HepG2 (cell line): ENCODE results near the gene MAPK12. TPM values are rescaled to one million over a fixed set of nuclear protein-coding genes. Genes with fewer than 3 reads are reported as not detected.

Source experiments
- ARNTL ChIP-seq: sonication (generic); formaldehyde crosslinking; IDR thresholded peaks from 2 replicates; pipeline ENCODE4 v1.4.0; 2020; ENCODE audit warnings: mild to moderate bottlenecking, missing genetic modification reagents
- ATF1 ChIP-seq: IDR thresholded peaks from 2 replicates; pipeline ENCODE4 v1.6.1; 2016; ENCODE audit warnings: mild to moderate bottlenecking, control low read depth
- CBX1 ChIP-seq: IDR thresholded peaks from one replicate; pipeline ENCODE4 v1.6.1; 2016; ENCODE audit warnings: antibody characterized with exemption, low read depth
- PHF21A ChIP-seq: sonication (generic); formaldehyde crosslinking; IDR thresholded peaks from 2 replicates; pipeline ENCODE4 v1.5.0; 2020; ENCODE audit warnings: mild to moderate bottlenecking, missing genetic modification reagents
- RBAK ChIP-seq: sonication (generic); formaldehyde crosslinking; IDR thresholded peaks from 2 replicates; pipeline ENCODE4 v1.5.1; 2020; ENCODE audit warnings: mild to moderate bottlenecking, missing genetic modification reagents
- SALL1 ChIP-seq: sonication (generic); formaldehyde crosslinking; IDR thresholded peaks from 2 replicates; pipeline ENCODE4 v1.8.0; 2022; ENCODE audit warnings: mild to moderate bottlenecking, missing genetic modification reagents
- SNAPC2 ChIP-seq: sonication (generic); formaldehyde crosslinking; IDR thresholded peaks from 2 replicates; pipeline ENCODE4 v1.8.1; 2022; ENCODE audit warnings: mild to moderate bottlenecking, missing genetic modification reagents
- ZBTB7A ChIP-seq: sonication (generic); formaldehyde crosslinking; IDR thresholded peaks from 2 replicates; pipeline ENCODE4 v1.8.0; 2022; ENCODE audit warnings: mild to moderate bottlenecking, missing genetic modification reagents
- ZMYM2 ChIP-seq: sonication (generic); formaldehyde crosslinking; IDR thresholded peaks from 2 replicates; pipeline ENCODE4 v1.8.0; 2022; ENCODE audit warnings: mild to moderate bottlenecking, missing genetic modification reagents
- ZNF33A ChIP-seq: sonication (generic); formaldehyde crosslinking; IDR thresholded peaks from 2 replicates; pipeline ENCODE4 v1.5.1; 2020; ENCODE audit warnings: missing genetic modification reagents, mild to moderate bottlenecking, moderate library complexity, borderline replicate concordance
- ZNF501 ChIP-seq: sonication (generic); formaldehyde crosslinking; IDR thresholded peaks from 2 replicates; pipeline ENCODE4 v1.5.1; 2020; ENCODE audit warnings: mild to moderate bottlenecking, moderate library complexity, missing genetic modification reagents
- ZNF567 ChIP-seq: sonication (generic); formaldehyde crosslinking; IDR thresholded peaks from 2 replicates; pipeline ENCODE4 v1.8.1; 2023; ENCODE audit warnings: mild to moderate bottlenecking, missing genetic modification reagents, borderline replicate concordance
- ZNF772 ChIP-seq: sonication (generic); formaldehyde crosslinking; IDR thresholded peaks from 2 replicates; pipeline ENCODE4 v1.5.0; 2020; ENCODE audit warnings: mild to moderate bottlenecking, missing genetic modification reagents
- ZNF780A ChIP-seq: sonication (generic); formaldehyde crosslinking; IDR thresholded peaks from 2 replicates; pipeline ENCODE4 v1.8.0; 2022; ENCODE audit warnings: mild to moderate bottlenecking, missing genetic modification reagents, moderate library complexity
- ZSCAN31 ChIP-seq: sonication (generic); formaldehyde crosslinking; IDR thresholded peaks from 2 replicates; pipeline ENCODE4 v1.5.0; 2020; ENCODE audit warnings: low read depth, mild to moderate bottlenecking, missing genetic modification reagents
- polyA plus RNA-seq, 8 experiments: library from polyadenylated mRNA; depleted of rRNA in 3 of 8; stranded (reverse) in 7 of 8; unstranded in 1 of 8; fragments of >200 nt; fragmentation: Illumina TruSeq in 4 of 8; extraction: Trizol in 4 of 8; gene quantifications; 2 replicates each; pipeline versions ENCODE4 v1.2.1 to v1.2.3, GENCODE V29; 2011 to 2016; ENCODE audit warnings: low read depth in 4 of 8, missing spikeins in 1 of 8, mixed read lengths in 1 of 8; ENCODE audit not compliant: insufficient read depth in 1 of 8
- total RNA-seq, 5 experiments: library from RNA; depleted of rRNA; stranded (reverse); fragments of >200 nt; fragmentation: Illumina TruSeq; extraction: Trizol; gene quantifications; 2 replicates each; pipeline ENCODE4 v1.2.3, GENCODE V29; 2016; ENCODE audit warnings: low read depth in 1 of 5
- TF ChIP-seq, protein P1 (sequence below): sonication (generic); formaldehyde crosslinking; IDR thresholded peaks from 2 replicates; pipeline ENCODE4 v1.5.1; 2020; ENCODE audit warnings: mild to moderate bottlenecking, missing genetic modification reagents, moderate library complexity
- TF ChIP-seq, protein P2 (sequence below): sonication (generic); formaldehyde crosslinking; IDR thresholded peaks from 2 replicates; pipeline ENCODE4 v1.4.0; 2020; ENCODE audit warnings: missing genetic modification reagents

The MAPK12 gene
- total and polyA plus RNA-seq, 2 of the 13 experiments (the other 11 are each of a cell fraction or from before 2014, with no cell fraction given): 22.2 to 23.3 TPM

DNA sequence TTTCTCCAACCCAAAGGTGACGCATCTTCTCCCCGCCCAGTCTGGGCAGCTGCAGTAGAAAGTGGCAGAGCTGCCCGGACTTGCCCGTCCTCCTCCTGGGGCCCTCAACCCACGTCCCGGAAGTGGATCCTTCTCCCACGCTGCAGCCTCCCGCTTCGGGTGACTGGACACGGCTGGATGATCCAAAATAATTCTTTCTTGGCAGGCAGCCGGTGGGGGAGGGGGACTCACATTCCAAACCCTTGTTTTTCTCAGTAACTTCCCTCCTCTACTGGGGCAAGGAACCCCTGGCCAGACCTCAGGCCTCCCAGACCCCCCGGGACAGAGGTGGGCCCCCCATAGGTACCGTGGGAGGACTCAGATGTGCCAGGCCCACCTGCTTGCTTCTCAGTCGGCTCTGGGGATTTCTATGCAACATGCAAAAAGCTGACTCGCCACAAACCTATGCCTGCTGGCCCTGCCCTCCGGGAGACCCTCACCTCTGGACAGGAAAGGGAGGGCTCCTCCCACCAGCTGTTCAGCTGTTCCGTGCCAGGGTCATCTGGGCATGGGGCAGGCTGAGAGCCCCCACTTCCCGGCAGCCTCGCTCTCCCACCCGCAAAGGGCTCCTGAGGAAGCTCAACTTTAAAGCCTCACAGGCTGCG is 44.6 kb upstream of the MAPK12 start (continued):
- TF ChIP-seq ZBTB7A (CRISPR knock-in tag) (peak; percentile 30; the same call in 1 of the 2 replicates), ZNF567 (CRISPR knock-in tag) (no peak), ZNF780A (CRISPR knock-in tag) (no peak), RBAK (CRISPR knock-in tag) (no peak), ATF1 (CRISPR knock-in tag) (no peak), ARNTL (CRISPR knock-in tag) (no peak), SALL1 (CRISPR knock-in tag) (peak; percentile 21; the same call in 1 of the 2 replicates), SNAPC2 (CRISPR knock-in tag) (no peak), CBX1 (peak; percentile 37), ZNF501 (CRISPR knock-in tag) (peak; percentile 0; the same call in 1 of the 2 replicates), PHF21A (CRISPR knock-in tag) (peak; percentile 57), ZNF772 (CRISPR knock-in tag) (no peak), ZNF33A (CRISPR knock-in tag) (no peak), ZMYM2 (no peak), ZSCAN31 (CRISPR knock-in tag) (0 out of 2 replicates have a peak, but pooled peaks have one; percentile 16)
- TF ChIP-seq, protein P1, sequence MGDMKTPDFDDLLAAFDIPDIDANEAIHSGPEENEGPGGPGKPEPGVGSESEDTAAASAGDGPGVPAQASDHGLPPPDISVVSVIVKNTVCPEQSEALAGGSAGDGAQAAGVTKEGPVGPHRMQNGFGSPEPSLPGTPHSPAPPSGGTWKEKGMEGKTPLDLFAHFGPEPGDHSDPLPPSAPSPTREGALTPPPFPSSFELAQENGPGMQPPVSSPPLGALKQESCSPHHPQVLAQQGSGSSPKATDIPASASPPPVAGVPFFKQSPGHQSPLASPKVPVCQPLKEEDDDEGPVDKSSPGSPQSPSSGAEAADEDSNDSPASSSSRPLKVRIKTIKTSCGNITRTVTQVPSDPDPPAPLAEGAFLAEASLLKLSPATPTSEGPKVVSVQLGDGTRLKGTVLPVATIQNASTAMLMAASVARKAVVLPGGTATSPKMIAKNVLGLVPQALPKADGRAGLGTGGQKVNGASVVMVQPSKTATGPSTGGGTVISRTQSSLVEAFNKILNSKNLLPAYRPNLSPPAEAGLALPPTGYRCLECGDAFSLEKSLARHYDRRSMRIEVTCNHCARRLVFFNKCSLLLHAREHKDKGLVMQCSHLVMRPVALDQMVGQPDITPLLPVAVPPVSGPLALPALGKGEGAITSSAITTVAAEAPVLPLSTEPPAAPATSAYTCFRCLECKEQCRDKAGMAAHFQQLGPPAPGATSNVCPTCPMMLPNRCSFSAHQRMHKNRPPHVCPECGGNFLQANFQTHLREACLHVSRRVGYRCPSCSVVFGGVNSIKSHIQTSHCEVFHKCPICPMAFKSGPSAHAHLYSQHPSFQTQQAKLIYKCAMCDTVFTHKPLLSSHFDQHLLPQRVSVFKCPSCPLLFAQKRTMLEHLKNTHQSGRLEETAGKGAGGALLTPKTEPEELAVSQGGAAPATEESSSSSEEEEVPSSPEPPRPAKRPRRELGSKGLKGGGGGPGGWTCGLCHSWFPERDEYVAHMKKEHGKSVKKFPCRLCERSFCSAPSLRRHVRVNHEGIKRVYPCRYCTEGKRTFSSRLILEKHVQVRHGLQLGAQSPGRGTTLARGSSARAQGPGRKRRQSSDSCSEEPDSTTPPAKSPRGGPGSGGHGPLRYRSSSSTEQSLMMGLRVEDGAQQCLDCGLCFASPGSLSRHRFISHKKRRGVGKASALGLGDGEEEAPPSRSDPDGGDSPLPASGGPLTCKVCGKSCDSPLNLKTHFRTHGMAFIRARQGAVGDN (CRISPR knock-in tag): peak; percentile 70
- TF ChIP-seq, protein P2, sequence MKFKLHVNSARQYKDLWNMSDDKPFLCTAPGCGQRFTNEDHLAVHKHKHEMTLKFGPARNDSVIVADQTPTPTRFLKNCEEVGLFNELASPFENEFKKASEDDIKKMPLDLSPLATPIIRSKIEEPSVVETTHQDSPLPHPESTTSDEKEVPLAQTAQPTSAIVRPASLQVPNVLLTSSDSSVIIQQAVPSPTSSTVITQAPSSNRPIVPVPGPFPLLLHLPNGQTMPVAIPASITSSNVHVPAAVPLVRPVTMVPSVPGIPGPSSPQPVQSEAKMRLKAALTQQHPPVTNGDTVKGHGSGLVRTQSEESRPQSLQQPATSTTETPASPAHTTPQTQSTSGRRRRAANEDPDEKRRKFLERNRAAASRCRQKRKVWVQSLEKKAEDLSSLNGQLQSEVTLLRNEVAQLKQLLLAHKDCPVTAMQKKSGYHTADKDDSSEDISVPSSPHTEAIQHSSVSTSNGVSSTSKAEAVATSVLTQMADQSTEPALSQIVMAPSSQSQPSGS (CRISPR knock-in tag): no peak
